GM20000 (cell line): ENCODE results near the gene ELK3.

ENCODE experiments used
- DNase-seq: peaks from one replicate; pipeline ENCODE4 v3.0.0; 2012; ENCODE audit warnings: low spot score
- CTCF ChIP-seq: IDR thresholded peaks from 2 replicates; pipeline ENCODE4 v1.5.1; 2012; ENCODE audit warnings: mild to moderate bottlenecking, control low read depth; ENCODE audit errors: extremely low read depth, missing control alignments

Gene ELK3

GRCh38 chr12:96297504-96297903 lies 103.3 kb downstream of the ELK3 start:
- DNase-seq, result no peak
- TF ChIP-seq CTCF, result no peak

- no peak for TF ChIP-seq CTCF
These were observed 105.9 kb downstream of the ELK3 start for GRCh38 chr12:96300064-96300463.

GRCh38 chr12:96301732-96302131 lies 107.6 kb downstream of the ELK3 start:
- no peak for DNase-seq
- no peak for TF ChIP-seq CTCF

More at GRCh38 chr12:96300064-96300463, 105.9 kb downstream of the ELK3 start:
- no peak for DNase-seq

- no peak for DNase-seq
- no peak for TF ChIP-seq CTCF
These were observed 108.6 kb downstream of the ELK3 start for GRCh38 chr12:96302687-96303310.

- DNase-seq, result no peak
- TF ChIP-seq CTCF, result no peak
These were observed 109.5 kb downstream of the ELK3 start for GRCh38 chr12:96303653-96304052.

- no peak for DNase-seq
- no peak for TF ChIP-seq CTCF
These were observed 111.5 kb downstream of the ELK3 start for GRCh38 chr12:96305665-96306064.

GRCh38 chr12:96308881-96309280 lies 114.7 kb downstream of the ELK3 start:
- DNase-seq, result no peak
- no peak for TF ChIP-seq CTCF
